H1 (cell line): ENCODE data around the gene RPTOR. TPM values are rescaled to one million over a fixed set of nuclear protein-coding genes. Genes with fewer than 3 reads are reported as not detected.

ENCODE experiments used
- CHD7 ChIP-seq: fragments of 300-600 bp; sonication (generic); IDR thresholded peaks from 2 replicates; pipeline ENCODE4 v1.7.1; 2012; ENCODE audit warnings: low read length, moderate library complexity, mild to moderate bottlenecking, inconsistent platforms; ENCODE audit not compliant: insufficient replicate concordance
- polyA plus RNA-seq, 7 experiments: library from polyadenylated mRNA; depleted of rRNA in 3 of 7; stranded (reverse) in 5 of 7; unstranded in 2 of 7; fragments of >200 nt in 5 of 7; fragments of 200-250 nt in 2 of 7; gene quantifications; 1 replicate in 5 of 7; 2 replicates in 1 of 7; 4 replicates in 1 of 7; pipeline versions ENCODE4 v1.2.1 to v1.2.3, GENCODE V29; 2011 to 2013; ENCODE audit warnings: missing spikeins in 2 of 7, mixed read lengths in 2 of 7
- total RNA-seq: library from RNA; stranded (reverse); fragmentation: NEBNext Ultra II Directional; extraction: Animal tissue kit (Norgen Biotek cat#: 25700); gene quantifications from 2 replicates; pipeline ENCODE4 v1.2.1, GENCODE V29; 2021

RPTOR gene
- total and polyA plus RNA-seq, 2 of the 8 experiments (the other 6 are each of a cell fraction or from before 2014, with no cell fraction given), result 6.9 to 28.7 TPM

GRCh38 chr17:80918731-80919130 is 374.1 kb downstream of the RPTOR start (continued):
- TF ChIP-seq CHD7, result no peak
